GM19455 (cell line): Measurements from ENCODE around the gene KRTAP9-3.
"Not testable (repeated sequence)": the region's sequence is repeated elsewhere in the genome, so short reads cannot be mapped to it uniquely, and the experiment has no call there.

Source experiments
- ATAC-seq: cut with Tn5 transposase; IDR thresholded peaks from one replicate; pipeline ENCODE4 v1.9.1; 2021; ENCODE audit not compliant: unreplicated experiment

Gene KRTAP9-3, protein sequence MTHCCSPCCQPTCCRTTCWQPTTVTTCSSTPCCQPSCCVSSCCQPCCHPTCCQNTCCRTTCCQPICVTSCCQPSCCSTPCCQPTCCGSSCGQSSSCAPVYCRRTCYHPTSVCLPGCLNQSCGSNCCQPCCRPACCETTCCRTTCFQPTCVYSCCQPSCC

DNA sequence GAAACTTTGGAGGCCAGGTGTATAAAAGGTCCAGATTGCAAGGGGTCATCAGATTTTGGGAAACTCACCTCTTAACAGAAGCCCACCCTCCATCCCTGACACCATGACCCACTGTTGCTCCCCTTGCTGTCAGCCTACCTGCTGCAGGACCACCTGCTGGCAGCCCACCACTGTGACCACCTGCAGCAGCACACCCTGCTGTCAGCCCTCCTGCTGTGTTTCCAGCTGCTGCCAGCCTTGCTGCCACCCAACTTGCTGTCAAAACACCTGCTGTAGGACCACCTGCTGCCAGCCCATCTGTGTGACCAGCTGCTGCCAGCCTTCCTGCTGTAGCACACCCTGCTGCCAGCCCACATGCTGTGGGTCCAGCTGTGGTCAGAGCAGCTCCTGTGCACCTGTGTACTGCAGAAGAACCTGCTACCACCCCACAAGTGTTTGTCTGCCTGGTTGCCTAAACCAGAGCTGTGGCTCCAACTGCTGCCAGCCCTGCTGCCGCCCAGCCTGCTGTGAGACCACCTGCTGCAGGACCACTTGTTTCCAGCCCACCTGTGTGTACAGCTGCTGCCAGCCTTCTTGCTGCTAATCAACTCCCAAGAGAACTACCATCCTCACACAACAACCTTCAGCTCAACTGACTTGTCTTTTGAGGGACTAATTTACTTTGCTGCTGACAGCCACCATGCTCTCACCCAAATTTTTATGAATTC, at the start of gene KRTAP9-3:
TSS of gene KRTAP9-3 (plus strand) at position 51 of the 707 bp plus-strand sequence. CDS start at position 104, 53 bp downstream.
- not testable (repeated sequence) for ATAC-seq

DNA sequence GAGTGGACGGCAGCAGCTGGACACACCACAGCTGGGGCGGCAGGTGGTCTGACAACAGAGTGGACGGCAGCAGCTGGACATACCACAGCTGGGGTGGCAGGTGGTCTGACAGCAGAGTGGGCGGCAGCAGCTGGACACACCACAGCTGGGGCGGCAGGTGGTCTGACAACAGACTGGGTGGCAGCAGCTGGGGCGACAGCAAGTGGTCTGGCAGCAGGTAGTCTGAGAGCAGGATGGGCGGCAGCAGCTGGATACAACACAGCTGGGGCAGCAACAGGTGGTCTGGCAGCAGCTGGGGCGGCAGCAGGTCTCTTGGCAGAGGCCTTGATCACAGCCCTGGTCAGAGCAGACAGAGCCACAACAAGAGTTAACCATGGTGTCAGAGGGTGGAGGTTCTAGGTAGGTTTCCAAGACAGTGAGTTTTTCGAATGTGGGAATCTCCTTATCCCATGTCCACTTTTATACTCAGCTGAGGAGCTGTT, 47.7 kb upstream of the KRTAP9-3 start, which contains the start of gene KRTAP4-1:
TSS of gene KRTAP4-1 (minus strand) at position 432 of the 482 bp plus-strand sequence. CDS start at position 375, 57 bp downstream.
- no peak for ATAC-seq

DNA sequence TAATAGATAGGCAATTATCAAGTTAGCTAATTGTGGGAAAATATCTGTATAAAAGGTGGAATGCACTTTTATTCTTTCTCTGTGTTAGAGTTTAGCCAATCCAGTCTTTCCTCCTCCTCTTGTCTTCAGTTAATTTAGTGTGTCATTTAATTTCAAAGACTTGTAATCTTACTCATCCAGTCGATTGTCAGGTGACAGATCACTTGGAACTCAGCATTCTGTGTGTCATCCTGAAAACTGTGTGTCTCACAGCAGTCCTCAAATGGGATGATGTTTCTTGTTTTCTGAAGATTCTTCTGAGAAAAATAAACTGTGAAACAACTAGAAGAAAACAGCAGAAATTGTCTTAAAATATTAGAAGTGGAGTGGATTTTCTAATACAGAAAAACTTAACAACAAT, 47.2 kb upstream of the KRTAP9-3 start:
- no peak for ATAC-seq

DNA sequence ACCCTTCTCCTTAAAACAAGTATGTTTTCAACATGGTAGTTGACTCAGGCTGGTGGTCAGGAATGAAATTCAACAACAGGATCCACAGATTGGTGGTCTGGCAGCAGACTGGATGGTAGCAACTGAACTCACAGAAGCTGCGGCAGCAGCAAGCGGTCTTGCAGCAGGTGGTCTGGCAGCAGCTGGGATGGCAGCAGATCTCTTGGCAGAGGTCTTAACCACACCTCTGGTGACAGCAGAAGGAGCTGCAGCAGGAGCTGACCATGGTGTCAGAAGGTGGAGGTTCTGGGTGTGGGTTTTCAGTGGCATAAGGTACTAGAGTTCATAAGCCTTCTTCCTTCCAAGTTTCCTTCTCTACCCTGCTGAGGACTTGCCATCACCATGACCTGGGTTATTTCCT, 45.4 kb upstream of the KRTAP9-3 start:
- ATAC-seq = no peak

DNA sequence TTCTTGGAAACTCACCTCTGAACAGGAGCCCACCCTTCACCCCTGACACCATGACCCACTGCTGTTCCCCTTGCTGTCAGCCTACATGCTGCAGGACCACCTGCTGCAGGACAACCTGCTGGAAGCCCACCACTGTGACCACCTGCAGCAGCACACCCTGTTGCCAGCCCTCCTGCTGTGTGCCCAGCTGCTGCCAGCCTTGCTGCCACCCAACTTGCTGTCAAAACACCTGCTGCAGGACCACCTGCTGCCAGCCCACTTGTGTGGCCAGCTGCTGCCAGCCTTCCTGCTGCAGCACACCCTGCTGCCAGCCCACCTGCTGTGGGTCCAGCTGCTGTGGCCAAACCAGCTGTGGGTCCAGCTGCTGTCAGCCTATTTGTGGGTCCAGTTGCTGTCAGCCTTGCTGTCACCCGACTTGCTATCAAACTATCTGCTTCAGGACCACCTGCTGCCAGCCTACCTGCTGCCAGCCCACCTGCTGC, 42.4 kb upstream of the KRTAP9-3 start, which contains the start of gene KRTAP9-1:
TSS of gene KRTAP9-1 (plus strand) at position 51 of the 482 bp plus-strand sequence. CDS start at position 51, 0 bp downstream.
- ATAC-seq = not testable (repeated sequence)

DNA sequence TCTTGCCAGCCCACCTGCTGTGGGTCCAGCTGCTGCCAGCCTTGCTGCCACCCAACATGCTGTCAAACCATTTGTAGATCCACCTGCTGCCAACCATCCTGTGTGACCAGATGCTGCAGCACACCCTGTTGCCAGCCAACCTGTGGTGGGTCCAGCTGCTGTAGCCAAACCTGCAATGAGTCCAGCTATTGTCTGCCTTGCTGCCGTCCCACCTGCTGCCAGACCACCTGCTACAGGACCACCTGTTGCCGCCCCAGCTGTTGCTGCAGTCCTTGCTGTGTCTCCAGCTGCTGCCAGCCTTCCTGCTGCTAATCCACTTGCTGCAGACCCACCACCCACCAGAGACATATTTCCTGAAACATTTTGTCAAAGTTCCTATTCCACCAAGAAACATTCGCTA, 41.9 kb upstream of the KRTAP9-3 start:
- no peak for ATAC-seq

DNA sequence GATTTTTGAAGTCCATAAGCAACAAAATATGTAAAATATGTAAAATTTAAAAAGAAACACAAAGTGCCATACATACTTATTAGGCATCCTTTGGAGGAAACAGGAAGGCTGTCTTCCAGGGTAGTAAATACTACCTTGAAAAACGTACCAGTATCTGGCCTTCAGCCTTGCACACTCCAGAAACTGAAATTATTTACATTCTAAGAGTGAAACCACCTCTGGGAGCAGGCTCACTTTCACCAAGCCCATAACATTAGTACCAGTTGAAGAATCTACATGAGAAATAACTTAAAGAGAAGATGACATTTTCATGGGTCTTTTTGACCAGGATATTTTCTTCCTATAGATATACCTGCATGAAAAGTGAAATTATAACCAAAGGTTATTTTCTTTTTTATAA, 36.2 kb upstream of the KRTAP9-3 start:
- no peak for ATAC-seq

DNA sequence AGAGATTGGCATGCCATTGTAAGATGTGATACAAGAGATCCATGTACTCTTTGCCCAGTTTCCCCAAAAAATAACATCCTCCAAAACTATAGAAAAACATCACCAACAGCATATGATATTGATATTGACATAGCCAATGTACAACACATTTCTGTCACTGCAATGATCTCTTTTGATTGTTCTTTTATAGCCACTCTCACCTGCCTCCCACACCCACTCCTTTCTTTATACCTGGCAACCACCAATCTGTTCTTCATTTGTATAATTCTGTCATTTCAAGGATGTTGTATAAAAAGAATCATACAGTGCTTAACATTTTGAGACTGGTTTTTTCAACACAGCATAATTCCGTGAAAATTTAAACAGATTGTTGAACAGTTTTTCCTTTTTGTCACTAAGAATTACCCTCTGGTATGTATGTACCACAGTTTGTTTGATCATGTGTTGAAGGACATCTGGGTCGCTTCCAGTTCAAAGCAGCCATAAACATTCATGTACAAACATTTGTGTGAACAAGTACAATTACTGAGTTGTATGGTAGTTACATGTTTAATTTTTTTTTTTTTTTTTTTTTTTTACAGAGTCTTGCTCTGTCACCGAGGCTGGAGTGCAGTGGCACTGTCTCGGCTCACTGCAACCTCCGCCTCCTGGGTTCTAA, 32.7 kb upstream of the KRTAP9-3 start:
- ATAC-seq = no peak

DNA sequence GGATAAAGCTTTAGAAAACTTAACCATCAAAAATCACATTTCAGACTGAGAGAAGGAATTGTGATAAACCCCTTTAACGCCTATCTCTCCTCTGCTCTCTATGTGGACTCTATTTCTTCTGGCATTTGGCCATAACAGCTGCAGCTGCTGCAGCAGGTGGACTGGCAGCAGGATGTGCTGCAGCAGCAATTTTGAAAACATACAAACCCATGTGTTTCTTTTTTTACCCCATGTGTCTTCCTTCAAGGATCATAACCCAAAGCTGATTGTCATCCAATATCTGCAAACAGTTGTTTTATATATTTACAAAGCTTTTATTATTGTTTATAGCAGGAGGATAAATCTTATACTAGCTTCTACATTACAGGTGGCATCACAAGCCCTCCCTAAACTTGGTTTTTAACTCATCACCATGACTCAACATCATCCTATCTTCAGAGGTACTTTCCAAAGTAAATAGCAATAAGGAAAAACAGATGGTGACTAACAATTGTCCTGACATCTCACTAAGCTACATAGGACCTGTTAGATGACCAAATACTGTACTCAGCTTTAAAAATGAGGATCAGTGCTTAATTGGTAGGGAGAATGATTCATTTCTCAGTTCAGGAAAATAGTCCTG, 20.3 kb upstream of the KRTAP9-3 start:
- no peak for ATAC-seq

DNA sequence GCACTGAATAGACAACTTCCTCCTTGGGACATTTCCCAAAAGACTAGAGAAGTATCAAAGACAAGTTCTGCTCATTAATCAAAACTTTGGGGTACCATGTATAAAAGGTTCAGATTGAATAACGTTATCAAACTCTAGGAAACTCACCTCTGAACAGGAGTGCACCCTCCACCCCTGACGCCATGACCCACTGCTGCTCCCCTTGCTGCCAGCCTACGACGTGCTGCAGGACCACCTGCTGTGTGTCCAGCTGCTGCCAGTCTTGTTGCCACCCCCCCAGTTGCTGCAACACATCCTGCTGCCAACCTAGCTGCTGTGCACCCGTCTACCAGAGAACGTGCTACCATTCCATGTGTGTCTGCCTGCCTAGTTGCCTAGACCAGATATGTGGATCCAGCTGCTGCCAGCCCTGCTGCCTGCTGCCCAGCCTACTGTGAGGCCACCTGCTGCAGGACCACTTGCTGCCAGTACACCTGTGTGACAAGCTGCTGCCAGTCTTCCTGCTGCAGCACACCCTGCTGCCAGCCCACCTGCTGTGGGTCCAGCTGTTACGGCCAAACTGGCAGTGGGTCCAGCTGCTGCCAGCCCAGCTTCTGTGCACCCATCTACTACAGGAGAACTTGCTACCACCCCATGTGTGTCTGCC, 19.6 kb upstream of the KRTAP9-3 start:
- ATAC-seq = no peak

DNA sequence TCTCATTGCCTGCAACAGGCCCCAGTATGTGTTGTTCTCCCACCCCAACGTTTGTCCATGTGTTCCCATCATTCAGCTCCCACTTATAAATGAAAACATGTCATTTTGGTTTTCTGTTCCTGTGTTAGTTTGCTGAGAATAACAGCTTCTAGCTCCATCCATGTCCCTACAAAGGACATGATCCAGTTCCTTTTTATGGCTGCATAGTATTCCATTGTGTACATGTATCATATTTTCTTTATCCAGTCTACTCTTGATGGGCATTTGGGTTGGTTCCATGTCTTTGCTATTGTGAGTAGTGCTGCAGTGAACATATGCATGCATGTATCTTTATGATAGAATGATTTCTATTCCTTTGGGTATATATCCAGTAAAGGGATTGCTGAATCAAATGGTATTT, 16.6 kb upstream of the KRTAP9-3 start:
- ATAC-seq = no peak

DNA sequence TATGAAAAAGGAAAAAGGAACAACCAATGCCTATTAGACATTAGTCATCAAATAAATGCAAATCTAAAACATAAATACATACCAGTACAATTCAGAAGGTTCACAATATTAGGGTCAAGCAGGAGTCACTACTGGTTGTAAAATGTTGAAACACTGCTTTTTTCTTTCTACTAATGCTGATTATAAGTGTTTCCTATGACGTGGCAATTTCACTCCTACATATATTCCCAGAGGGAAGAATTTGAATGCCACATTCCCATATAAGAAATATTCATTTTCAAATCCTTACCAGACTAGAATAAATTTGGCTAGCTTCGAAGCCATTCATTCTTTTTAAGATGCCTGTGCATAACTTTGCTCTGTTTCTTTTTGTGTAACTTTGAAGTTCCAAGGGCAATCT, 8.4 kb upstream of the KRTAP9-3 start:
- ATAC-seq = no peak

DNA sequence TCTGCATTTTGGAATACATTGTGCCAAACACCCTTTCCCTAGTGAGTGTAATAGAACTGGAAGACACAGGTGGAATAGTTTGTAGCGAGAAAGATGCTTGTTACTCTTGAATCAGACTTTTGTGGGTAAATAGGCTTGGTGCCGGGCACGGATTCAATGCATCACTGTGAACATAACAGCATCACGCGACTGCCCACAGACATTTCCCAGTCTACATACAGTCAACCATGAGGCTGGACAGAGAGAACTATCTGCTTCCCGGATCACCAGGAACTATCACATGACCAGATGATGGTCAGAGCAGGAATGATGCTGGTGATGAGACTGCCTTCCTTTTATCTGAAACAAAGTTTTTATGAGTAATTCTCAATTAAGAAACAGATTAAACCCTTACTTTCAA, 6.2 kb upstream of the KRTAP9-3 start:
- no peak for ATAC-seq

DNA sequence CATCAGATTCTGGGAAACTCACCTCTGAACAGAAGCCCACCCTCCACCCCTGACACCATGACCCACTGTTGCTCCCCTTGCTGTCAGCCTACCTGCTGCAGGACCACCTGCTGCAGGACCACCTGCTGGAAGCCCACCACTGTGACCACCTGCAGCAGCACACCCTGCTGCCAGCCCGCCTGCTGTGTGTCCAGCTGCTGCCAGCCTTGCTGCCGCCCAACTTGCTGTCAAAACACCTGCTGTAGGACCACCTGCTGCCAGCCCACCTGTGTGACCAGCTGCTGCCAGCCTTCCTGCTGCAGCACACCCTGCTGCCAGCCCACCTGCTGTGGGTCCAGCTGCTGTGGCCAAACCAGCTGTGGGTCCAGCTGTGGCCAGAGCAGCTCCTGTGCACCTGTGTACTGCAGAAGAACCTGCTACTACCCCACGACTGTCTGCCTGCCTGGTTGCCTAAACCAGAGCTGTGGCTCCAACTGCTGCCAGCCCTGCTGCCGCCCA, 5.6 kb upstream of the KRTAP9-3 start, which contains the start of gene KRTAP9-2:
TSS of gene KRTAP9-2 (plus strand) at position 51 of the 498 bp plus-strand sequence. CDS start at position 58, 7 bp downstream.
- not testable (repeated sequence) for ATAC-seq

DNA sequence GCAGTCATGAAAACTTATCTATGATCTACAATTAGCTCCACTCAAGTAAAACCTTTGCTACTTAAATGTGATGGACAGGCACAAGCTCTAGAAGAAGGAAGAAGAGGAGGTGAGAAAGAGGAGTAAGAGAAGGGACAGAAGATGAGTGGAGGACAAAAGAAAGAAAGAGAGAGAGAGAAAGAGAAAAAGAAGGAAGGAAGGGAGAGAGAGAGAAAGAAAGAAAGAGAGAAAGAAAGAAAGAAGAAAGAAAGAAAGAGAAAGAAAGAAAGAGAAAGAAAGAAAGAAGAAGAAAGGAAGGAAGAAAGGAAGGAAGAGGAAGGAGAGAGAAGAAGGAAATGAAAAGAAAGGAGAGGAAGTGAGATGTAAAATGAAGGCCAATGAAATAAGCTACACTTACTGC, 2.2 kb upstream of the KRTAP9-3 start:
- no peak for ATAC-seq

DNA sequence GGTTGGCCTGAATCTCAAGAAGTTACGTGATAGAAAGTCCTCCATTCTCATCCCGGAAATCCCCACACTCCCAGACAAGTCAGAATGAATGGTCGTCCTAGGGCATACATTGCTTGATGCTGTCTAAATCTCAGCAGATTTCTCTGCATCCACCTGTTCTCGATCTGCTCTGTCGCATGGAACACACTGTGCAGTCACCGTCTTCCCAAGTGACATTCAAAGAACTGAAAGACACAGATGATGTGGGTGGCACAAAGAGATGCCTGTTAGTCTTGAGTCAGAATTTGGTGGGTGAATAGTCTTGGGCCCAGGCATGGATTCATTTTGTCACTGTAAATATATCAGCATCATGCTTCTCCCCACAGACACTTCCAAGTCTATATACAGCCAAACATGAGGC, 518 bp upstream of the KRTAP9-3 start:
- no peak for ATAC-seq

DNA sequence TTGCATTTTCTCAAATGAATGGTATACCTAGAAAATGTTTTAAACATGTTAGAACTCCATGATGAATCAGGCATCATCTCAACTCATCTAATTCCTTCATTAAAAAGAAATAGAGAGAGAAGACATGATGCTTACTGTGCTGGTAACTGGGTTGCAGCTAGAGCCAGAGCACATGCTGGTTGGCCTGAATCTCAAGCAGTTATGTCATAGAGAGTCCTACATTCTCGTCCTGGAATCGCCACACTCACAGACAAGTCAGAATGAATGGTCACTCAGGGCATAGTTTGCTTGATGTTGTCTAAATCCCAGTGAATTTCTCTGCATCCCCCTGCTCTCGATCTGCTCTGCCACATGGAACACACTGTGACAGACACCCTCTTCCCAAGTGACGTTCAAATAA, 4.9 kb downstream of the KRTAP9-3 start:
- not testable (repeated sequence) for ATAC-seq

DNA sequence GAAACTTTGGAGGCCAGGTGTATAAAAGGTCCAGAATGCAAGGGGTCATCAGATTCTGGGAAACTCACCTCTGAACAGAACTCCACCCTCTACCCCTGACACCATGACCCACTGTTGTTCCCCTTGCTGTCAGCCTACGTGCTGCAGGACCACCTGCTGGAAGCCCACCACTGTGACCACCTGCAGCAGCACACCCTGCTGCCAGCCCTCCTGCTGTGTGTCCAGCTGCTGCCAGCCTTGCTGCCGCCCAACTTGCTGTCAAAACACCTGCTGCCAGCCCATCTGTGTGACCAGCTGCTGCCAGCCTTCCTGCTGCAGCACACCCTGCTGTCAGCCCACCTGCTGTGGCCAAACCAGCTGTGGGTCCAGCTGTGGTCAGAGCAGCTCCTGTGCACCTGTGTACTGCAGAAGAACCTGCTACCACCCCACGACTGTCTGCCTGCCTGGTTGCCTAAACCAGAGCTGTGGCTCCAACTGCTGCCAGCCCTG, 5.7 kb downstream of the KRTAP9-3 start, which contains the start of gene KRTAP9-8:
TSS of gene KRTAP9-8 (plus strand) at position 51 of the 489 bp plus-strand sequence. CDS start at position 104, 53 bp downstream.
- not testable (repeated sequence) for ATAC-seq

DNA sequence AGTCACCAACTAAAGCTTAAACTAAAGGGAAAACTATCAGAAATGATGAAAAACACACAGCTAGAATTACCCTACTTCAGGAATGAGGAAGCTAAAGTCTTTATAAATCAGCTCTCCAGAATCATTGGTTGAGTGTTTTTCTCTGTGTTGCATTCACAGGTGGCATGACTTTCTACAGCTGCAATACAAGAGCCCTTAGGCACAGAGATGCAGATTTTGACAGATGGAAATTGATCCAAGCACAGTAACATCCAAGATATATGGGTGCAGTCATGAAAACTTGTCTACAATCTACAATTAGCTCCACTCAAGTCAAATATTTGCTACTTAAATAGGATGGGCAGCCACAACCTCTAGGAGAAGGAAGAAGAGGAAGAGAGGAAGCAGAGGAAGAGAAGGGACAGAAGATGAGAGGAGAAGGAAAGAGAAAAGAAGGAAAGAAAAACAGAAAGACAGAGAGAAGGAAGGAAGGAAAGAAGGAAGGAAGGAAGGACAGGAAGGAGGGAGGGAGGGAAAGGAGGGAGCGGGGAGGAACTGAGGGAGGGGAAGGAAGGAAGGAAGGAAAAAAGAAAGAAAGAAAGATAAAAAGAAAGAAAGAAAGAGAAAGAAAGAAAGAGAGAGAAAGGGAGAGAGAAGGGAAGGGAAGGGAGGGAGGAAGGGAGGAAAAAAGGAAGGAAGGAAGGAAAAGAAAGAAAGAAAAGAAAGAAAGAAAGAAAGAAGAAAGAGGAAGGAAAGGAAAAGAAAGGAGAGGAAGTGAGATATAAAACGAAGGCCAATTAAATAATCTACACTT, 14.9 kb downstream of the KRTAP9-3 start:
- ATAC-seq = not testable (repeated sequence)
